GM20000 (cell line): ENCODE data around the gene CLSTN3.

Experiments used
- DNase-seq: peaks from one replicate; pipeline ENCODE4 v3.0.0; 2012; ENCODE audit warnings: low spot score
- TF ChIP-seq, protein P1 (sequence below): IDR thresholded peaks from 2 replicates; pipeline ENCODE4 v1.5.1; 2012; ENCODE audit warnings: mild to moderate bottlenecking, control low read depth; ENCODE audit errors: extremely low read depth, missing control alignments

The CLSTN3 gene

GRCh38 chr12:7129872-7130691 lies at the start of gene CLSTN3:
Gene CLSTN3, plus strand, starts transcription at chr12:7130371. Its CDS starts 278 bp downstream, at chr12:7130649.
- DNase-seq, result peak; percentile 97
- TF ChIP-seq, protein P1, sequence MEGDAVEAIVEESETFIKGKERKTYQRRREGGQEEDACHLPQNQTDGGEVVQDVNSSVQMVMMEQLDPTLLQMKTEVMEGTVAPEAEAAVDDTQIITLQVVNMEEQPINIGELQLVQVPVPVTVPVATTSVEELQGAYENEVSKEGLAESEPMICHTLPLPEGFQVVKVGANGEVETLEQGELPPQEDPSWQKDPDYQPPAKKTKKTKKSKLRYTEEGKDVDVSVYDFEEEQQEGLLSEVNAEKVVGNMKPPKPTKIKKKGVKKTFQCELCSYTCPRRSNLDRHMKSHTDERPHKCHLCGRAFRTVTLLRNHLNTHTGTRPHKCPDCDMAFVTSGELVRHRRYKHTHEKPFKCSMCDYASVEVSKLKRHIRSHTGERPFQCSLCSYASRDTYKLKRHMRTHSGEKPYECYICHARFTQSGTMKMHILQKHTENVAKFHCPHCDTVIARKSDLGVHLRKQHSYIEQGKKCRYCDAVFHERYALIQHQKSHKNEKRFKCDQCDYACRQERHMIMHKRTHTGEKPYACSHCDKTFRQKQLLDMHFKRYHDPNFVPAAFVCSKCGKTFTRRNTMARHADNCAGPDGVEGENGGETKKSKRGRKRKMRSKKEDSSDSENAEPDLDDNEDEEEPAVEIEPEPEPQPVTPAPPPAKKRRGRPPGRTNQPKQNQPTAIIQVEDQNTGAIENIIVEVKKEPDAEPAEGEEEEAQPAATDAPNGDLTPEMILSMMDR, result no peak

GRCh38 chr12:7081037-7081436 lies 49.1 kb upstream of the CLSTN3 start:
- DNase-seq, result no peak
- TF ChIP-seq, protein P1, result no peak

GRCh38 chr12:7083125-7083524 lies 47.0 kb upstream of the CLSTN3 start:
- DNase-seq, result no peak
- TF ChIP-seq, protein P1, result no peak

- TF ChIP-seq, protein P1, result no peak
- DNase-seq, result no peak
Measured at GRCh38 chr12:7089196-7089871, 40.8 kb upstream of the CLSTN3 start.

DNA sequence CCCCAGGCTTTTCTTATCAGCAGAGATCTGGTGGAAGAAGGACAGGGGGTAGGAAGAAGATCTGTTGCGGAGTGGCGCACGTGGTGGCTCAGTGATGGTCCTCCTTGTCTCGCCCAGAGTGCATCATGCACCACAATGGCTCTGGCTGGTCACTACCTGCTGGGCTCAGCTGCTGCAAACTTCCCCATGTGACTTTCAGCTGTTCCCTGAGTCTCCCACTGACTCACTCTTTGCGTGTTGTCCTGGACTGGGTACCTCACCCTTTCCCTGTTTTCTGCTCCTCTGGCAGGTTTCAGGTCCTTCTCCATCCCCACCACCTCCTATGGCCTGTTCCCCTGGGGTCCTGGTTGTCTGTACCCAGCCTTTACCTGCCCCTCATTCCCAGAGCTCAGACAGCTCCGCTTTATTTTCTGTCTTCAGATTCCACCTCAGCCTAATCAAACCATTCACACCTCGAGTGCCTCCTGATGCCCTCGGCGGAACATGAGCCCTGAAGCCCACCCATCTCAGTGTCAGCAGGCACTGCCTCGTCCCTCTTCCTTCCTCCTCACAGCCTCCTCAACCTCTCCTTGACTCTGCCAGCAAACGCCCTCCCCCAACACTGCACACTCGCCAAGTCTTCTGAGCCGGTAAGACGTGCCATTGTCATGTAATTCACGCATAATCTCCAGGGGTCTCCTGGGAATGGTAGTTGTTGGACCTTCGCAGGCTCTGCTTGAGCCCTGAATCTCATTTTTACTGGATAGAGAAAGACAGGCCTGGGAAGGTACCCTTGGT lies 39.8 kb upstream of the CLSTN3 start:
- TF ChIP-seq, protein P1, result no peak
- DNase-seq, result no peak

GRCh38 chr12:7091171-7091570 lies 39.0 kb upstream of the CLSTN3 start:
- no peak for DNase-seq
- TF ChIP-seq, protein P1, result no peak
